ENCODE results near the gene CLCA4.

Gene CLCA4

GRCh38 chr1:86619313-86619712 is 72.4 kb downstream of the CLCA4 start:
- no peak for DNase-seq

GRCh38 chr1:86621286-86621685 is 74.4 kb downstream of the CLCA4 start:
- DNase-seq, result no peak
